ENCODE data around the gene WWP2. TPM values are rescaled to one million over a fixed set of nuclear protein-coding genes. Genes with fewer than 3 reads are reported as not detected.

WWP2 gene
- total RNA-seq, 1 experiment from 2014 or later: 15.1 TPM

DNA sequence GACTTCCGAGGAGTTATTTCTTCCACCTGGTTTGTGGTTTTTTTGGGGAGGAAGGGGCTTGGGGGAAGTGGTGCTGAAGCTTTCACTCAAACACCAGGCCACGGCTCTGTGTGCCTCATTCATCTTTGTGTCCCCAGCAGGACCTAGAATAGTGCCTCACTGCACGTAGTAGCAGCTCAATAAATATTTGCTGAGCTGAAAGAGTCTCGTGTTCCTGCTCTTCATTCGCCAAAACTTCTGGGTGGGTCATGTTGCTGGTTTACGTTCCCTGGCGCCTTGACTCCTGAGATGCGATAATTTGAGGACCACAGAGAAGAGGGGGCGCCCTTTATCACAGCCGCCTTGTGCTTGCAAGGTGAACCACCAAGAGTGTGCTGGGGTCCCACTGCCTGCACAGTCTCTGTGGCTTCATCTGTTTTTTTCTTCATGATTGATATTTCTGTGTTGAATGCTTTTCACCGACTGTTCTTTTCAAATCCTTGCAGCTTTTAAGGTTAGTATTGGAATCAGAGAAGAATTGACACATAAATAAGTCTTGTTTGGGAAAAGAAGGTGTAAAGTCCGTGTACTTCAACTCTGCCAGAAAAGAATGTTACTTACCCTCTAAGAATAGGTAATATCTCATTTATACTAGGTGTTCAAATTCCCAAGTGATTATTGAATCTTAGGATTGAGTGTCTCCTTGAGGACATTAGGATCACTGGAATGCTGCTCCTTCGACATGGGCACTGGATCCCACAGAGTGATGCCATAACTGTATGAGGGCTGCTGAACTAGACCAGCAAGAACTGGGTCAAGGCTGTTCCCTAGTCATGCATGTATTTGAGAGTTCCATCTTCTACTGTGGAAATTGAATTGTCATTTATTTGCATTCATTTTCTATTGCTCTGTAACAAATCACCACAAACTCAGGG, 96.3 kb downstream of the WWP2 start:
- DNase-seq (ENCODE audit: low spot score): no peak

DNA sequence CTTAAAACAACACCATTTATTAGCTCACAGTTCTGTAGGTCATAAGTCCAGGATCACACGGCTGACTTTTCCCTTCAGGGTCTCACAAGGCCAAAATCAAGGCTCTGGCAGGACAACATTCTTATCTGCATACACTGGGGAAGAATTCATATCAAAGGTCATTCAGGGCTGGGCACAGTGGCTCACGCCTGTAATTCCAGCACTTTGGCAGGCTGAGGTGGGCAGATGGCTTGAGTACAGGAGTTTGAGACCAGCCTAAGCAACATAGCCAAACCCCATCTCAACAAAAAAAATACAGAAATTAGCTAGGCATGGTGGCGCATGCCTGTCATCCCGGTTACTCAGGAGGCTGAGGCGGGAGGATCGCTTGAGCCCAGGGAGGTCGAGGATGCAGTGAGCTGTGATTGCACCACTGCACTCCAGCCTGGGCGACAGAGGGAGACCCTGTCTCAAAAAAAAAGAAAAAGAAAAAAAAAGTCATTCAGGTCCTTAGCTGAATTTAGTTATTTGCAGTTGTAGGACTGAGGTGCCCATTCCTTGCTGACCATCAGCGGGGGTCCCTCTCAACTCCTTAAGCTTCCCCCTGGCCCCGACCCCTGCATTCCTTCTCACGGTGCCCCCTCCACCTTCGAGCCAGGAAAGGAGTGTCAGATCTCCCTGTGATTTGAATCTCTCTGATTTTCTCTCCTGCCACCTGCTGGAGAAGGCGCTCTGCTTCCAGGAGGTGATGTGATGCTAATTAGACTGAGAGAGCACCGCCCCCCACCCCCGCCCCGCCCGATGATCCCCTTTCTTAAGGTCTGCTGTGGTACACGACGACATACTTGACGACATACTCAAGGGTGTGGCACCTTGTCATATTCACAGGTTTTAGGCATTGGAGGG, 97.2 kb downstream of the WWP2 start:
- DNase-seq (ENCODE audit: low spot score): peak; percentile 16

DNA sequence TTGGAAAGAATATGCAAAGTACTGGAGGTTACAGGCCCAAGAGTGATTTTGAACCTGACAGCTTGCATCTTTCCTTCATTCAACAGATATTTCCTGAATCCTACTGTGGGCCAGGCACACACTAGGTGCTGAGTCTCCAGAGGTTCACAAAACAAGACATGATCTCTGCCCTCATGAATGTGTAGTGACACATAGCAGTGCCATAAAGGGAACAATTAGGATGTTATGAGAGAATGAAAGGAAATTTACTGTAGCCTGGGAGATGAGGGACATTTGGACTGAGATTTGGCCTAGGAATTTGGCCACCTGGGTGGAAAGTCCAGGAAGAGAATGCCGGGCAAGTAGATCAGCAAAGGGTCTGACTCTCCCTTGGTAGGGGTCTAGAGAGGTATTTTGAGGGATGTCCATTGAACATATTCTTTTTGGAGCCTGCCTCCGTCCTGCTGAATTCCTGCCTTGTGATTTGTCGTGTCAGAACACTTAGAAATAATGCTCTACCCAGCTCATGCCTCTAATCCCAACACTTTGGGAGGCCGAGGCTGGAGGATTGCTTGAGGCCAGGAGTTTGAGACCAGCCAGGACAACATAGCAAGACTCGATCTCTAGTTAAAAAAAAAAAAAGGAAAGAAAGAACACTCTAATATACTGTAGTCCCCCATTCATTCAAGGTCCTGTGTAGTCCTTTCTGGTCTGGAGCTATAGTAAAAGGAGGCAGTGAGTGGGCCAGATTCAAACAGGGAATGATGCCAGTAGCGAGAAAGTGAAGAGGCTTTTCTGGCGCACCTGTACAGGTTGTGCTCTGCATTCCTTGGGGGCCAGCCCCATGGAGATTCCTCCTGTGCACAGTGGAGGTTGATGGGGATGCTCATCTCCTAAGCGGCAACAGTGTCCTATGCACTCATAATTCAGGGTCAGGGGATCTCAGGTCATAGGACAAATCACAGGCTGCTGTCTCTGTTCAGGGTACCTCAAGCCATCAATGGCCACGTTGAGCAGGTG, 98.4 kb downstream of the WWP2 start:
- DNase-seq (ENCODE audit: low spot score): no peak

DNA sequence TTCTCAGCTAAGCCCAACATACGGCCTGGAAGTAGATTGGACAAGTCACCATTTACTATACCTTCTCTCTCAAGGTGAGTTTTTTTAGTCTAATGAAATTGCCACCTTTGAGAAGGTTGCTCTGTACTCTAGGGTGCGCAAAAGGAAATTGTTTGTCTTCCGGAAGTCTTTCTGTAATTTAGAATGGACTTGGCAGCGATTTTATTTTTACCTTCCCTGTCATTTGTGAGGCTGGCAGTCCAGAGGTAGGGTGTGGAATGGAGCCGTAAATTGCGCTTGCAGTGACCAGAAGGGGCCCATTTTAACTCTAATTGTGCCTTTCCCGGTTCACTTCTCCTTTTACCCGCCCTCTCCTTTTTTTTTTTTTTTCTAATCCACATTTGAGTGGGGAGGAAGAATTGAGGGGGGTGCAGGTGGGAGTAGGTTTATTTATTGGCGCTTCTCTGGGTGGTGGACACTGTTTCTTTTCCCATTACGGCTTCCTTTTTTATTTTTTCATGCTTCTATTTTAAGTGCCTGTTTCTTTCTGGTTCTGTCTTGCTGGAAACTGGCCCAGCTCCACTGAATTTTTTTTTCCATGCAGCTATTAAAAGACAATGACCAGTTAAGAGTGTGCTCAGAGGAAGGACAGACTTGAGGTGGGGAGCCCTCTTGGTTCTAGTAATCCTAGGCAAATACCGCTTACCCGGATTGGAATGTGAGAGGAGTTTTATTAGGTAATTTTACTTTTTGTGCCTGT, 99.3 kb downstream of the WWP2 start:
- DNase-seq (ENCODE audit: low spot score): no peak

DNA sequence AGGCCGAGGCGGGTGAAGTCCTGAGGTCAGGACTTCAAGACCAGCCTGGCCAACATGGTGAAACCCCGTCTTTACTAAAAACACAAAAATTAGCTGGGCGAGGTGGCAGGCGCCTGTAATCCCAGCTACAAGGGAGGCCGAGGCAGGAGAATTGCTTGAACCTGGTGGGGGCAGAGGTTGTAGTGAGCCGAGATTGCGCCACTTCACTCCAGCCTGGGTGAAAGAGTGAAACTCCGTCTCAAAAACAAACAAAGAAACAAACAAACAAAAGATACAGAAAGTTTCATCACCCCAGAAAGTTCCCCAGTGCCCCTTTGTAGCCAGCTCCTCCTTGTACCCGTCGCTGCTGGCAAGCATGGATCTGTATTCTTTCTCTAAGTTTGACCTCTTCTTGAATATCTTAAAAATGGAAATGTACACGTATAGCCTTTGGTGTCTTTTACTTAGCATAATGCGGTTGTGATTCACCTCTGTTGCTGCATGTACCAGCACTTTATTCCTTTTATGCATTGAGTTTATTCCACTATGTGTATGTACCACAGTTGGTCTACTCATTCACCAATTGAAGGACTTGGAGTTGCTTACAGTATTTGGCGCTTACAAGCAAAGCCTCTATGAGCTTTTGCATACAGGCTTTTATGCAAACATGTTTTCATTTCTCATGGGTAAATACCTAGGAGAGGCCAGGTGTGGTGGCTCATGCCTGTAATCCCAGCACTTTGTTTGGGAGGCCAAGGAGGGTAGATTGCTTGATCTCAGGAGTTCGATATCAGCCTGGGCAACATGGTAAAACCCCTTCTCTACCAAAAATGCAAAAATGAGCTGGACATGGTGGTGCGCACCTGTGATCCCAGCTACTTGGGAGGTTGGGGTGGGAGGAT, 101.5 kb downstream of the WWP2 start:
- no peak for DNase-seq (ENCODE audit: low spot score)

DNA sequence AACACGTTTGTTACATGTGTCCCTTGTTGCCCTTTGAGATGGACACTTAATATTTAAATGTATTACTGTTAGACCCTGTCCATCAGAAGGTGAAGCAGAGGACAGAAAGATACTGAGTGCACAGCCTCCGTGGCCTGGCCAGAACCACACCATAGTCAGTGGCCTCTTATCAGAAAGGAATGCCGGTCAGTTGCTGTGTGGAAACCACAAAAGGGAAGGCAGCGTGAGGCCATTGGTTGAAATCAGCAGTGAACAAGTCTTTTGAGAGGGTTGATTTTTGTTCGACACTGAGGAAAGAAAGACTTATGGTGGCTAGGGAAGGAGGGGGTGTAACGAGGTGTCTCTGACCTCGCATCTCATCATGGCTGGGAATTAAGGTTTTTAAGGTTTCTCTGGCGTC, 103.6 kb downstream of the WWP2 start:
- peak; percentile 68 for DNase-seq (ENCODE audit: low spot score)

DNA sequence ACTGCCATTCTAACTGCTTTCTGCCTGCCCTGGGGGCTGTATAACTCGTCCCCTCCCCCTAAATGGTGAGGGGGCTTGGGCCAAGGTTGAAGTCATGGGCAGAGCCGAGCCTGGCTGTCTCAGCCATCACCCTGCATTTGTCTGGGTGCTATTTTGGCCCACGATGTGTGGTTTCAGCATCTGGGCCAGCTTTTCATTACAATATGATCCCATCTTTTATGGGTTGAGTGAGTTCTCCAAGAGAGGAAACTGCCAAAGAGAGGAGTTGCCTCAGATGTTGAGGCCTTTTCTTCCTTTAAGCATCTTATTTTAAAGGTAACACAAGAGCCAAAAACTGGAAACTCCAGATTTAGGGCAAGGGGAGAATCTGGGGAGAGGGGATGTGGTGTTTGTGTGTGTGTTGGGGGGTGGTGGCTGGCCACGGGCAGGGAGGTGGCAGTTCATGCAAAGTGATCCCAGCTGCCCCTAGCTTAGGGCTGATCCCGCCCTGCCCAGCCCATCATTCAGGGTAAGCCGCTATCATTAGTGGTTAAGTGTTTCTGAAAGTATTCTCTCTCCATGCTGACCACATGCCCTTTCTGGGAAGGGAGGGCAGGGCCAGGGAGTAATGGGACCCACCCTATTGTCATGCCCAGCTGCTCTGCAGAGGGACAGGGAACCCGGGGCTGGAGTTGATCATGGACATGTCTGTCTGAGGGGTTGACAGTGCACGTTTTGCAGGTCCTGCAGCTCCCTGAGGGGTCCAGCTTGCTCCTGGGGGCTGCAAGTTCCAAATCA, 105.8 kb downstream of the WWP2 start:
- peak; percentile 46 for DNase-seq (ENCODE audit: low spot score)

DNA sequence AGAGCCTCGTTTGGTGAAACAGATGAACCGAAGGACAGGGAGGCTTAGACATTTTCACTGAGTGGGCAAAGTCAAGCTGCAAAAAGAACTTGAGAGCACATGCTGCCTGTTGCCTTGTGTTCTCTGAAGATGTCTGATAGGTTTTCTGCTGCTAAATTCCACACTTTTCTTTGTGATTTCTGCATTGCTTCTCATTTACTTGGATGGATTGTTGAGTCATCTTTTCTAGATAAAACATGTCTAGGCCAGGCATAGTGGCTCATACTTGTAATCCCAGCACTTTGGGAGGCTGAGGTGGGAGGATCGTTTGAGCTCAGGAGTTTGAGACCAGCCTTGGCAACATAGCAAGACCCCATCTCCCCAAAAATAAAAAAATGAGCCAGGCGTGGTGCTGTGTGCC, 108.6 kb downstream of the WWP2 start:
- no peak for DNase-seq (ENCODE audit: low spot score)

DNA sequence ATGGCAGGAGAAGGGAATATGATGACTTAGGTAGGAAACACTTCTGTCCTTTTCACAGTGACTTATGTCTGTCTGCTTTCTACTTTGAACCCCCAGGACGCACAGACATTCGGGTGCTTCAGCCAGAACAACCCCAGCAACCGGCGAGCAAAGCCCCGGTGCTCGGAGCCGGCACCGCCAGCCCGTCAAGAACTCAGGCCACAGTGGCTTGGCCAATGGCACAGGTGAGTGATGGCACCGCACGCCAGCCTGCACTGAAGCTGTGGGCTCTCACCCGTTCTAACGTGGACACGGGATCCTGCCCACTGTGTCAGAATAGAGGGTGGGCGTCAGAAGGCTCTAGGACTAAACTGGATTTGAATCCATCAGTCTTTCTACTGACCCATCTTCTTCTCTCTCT, 109.6 kb downstream of the WWP2 start:
- no peak for DNase-seq (ENCODE audit: low spot score)

DNA sequence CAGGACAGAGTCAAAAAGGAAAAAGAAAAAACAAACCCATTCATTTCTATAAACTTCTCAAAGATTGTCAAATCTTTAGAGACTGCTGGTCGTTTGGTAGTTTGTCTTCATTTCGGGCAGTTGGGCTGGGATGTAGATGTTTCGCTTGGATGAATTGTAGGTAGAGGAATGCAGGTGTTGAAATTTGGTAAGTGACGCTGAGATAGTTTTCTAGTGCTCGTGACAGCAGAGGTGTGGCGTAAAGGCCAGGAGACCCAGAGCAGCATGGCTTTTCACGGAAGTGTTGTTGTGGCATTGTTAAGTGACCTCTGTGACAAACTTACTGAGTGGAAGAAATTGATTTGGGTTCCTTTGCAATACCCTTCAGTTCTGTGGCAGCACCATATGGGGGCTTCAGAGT, 110.8 kb downstream of the WWP2 start:
- DNase-seq (ENCODE audit: low spot score): no peak

DNA sequence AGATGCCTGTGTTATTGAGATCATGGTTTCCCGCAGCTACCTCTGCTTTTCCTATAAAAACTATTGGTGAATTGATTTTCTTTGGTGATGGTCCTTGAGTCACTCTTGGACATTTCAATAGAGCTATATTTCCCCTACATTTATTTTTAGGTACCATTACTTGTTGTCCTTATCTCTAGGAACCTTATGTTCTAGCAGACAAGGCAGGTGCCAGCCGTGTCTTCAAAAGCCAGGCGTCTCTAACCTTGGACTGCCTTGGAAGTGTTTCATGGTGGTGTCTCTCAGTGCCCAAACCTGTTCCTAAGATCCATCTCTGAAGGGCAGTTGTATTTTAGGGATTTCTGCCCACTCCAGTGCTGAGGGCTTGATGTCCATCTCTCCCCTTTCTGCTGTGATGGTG, 111.7 kb downstream of the WWP2 start:
- no peak for DNase-seq (ENCODE audit: low spot score)

DNA sequence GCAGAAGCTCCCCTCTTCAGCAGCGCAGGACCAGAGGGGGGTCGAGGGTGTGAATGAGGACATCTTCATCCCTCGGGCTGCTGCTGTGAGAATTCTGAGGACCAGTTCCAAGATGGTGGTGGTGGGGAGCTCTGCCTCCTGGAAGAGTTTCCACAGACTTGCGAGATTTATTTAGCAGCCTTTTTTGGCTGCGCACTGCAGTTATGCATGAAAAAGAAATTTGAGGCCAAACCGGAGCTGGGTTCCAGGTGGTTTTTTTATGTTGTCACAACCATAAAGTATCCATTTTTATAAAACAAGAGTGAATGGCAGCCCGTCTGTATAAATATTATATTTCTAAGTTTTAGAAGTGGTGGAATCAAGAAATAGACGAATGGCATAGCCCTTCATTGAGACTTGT, 112.1 kb downstream of the WWP2 start:
- no peak for DNase-seq (ENCODE audit: low spot score)

DNA sequence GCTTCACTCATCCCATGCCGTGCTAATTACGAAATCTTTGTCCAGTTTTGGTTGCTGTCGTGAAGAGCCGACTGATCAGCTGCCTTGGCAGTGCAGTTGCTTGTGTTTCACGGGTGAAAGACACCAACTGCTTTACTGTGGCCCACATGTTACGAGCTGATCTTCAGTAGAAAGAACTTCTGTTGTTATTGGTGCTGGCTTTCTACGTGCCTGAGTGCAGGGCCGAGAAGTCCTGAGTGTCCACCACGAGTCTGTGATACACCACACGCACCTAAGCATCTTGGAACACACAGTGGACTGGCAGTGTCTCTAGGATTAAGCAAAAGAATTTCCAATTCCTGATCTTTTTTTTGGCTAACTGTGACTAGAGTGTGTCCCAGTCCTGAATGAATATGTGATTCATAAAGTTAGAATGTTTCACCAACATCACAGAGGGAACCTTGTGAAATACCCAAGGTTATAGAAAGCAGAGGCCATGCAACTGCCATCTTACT, 118.6 kb downstream of the WWP2 start:
- no peak for DNase-seq (ENCODE audit: low spot score)

DNA sequence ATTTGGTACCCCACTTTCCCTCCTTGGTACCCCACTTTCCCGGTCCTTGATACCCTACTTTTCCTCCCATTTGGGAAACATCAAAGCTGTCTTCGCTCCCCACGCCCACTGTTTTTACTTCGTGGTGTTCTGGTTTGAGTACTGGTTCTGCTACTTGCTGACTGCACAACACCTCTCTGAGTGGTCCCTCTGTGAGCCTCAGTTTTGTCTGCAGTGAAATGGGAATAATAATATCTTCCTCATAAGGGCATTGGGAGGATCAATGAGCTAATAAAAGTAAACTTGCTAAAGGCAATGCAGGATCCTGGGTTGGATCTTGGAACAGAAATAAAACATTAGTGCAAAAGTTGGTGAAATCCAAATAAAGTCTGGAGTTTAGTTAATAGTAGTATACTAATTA, 119.0 kb downstream of the WWP2 start:
- DNase-seq (ENCODE audit: low spot score): no peak

DNA sequence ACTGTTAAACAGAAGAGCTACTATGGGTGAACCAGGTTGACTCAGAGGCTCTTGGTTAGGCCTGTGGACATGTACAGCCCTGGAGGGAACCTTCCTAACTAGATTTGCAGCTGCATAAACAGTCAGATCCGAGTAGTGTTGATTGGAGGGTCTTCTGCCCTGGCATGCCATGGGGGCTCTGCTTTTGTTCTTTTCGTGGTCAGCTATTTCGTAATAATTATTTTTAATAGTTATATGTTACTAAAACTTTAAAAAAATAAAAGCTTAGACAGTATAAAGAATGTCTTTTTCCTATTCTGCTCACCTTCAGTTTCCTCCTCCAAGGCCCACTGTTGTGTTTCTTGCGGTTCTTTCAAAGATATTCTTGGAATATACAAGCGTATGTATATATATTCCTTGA, 121.6 kb downstream of the WWP2 start:
- DNase-seq (ENCODE audit: low spot score): no peak

DNA sequence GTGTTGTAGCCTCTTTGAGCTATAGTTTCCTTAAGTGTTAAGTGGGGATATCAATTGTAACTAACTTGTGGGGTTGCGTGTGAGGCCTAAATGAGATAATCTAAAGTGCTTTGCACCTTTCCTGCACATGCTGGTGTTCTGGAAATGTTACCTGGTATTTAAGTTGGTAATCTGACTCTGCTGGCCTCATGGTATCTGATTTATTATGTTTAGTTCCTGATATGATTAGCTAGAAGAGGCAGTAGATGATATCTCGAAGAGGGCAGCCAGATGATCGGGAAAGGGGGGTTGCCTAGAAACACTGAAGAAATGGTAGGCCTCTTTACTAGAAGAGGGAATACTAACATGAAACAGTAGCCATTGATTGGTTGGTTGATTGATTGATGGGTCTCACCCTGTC, 123.6 kb downstream of the WWP2 start:
- no peak for DNase-seq (ENCODE audit: low spot score)

DNA sequence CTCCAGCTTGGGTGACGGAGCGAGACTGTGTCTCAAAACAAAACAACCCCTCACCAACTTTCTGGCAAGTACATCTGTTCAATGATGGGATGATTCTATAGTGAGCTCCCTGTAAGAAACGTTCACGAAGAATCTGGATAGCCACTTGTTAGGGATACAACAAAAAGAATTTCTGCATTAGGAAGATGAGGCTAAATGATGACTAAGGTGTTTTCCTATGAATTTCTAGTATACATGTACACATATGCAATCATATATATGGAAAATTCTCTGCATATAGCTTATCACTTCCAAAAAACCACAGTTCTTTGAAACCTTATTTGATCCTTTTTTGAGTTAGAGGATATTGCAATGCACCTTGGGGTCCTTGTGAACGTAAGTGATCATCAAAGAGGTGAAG, 124.6 kb downstream of the WWP2 start:
- DNase-seq (ENCODE audit: low spot score): no peak

DNA sequence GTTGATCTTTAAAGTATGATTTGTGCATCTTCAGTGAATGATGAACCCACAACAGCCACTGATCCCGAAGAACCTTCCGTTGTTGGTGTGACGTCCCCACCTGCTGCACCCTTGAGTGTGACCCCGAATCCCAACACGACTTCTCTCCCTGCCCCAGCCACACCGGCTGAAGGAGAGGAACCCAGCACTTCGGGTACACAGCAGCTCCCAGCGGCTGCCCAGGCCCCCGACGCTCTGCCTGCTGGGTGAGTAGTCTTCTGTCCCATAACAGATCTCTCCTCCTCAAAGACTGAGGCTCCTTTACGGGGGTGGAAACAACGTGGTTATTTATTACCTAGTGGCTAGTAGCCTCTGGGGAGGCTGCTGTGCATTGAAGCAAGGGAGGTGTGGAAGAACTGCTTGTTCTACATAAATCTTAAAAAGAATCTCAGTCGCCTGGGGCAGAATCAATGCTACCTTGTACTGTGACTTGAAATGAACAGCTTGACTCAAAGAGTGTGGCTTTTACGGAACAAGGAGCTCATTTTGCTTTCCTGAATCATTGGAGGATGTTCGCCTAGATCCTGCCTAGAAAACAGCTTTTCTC, 126.0 kb downstream of the WWP2 start:
- DNase-seq (ENCODE audit: low spot score): no peak
